Measurements from ENCODE around the gene LCN12.

LCN12 gene

GRCh38 chr9:136917902-136918301 is 34.2 kb upstream of the LCN12 start:
- H3K27ac ChIP-seq (ENCODE audit: low read depth, low read length, severe bottlenecking): no peak overlapping the region
- WGBS, 2 experiments (ENCODE audit: insufficient coverage in 2 of 2): 90 to 98% methylated on average over 8 to 11 of the region's 11 CpGs
- no peaks in the 10 kb centered on the region for H3K9me3 ChIP-seq (ENCODE audit: control insufficient read depth, low read length)
- H3K36me3 ChIP-seq (ENCODE audit: control insufficient read depth, insufficient read depth, low read length): peaks cover 86% of the 10 kb centered on the region
- H3K4me3 ChIP-seq (ENCODE audit: extremely low read depth, insufficient read depth, low read length, poor library complexity, severe bottlenecking): no peak overlapping the region
- no peaks in the 10 kb centered on the region for H3K4me1 ChIP-seq (ENCODE audit: control insufficient read depth, insufficient read depth, low read length, poor library complexity, severe bottlenecking)

GRCh38 chr9:136920069-136920468 is 32.0 kb upstream of the LCN12 start:
- 95 to 98% methylated on average over 10 to 13 of the region's 15 CpGs for WGBS, 2 experiments (ENCODE audit: insufficient coverage in 2 of 2)
- Histone ChIP-seq H3K4me1 (ENCODE audit: control insufficient read depth, insufficient read depth, low read length, poor library complexity, severe bottlenecking) (no peaks in the 10 kb centered on the region), H3K36me3 (ENCODE audit: control insufficient read depth, insufficient read depth, low read length) (peaks cover 82% of the 10 kb centered on the region), H3K4me3 (ENCODE audit: extremely low read depth, insufficient read depth, low read length, poor library complexity, severe bottlenecking) (no peak overlapping the region), H3K9me3 (ENCODE audit: control insufficient read depth, low read length) (no peaks in the 10 kb centered on the region), H3K27ac (ENCODE audit: low read depth, low read length, severe bottlenecking) (no peak overlapping the region)

GRCh38 chr9:136920734-136921231 is 31.3 kb upstream of the LCN12 start:
- H3K9me3 ChIP-seq (ENCODE audit: control insufficient read depth, low read length): no peaks in the 10 kb centered on the region
- H3K4me1 ChIP-seq (ENCODE audit: control insufficient read depth, insufficient read depth, low read length, poor library complexity, severe bottlenecking): no peaks in the 10 kb centered on the region
- H3K4me3 ChIP-seq (ENCODE audit: extremely low read depth, insufficient read depth, low read length, poor library complexity, severe bottlenecking): no peak overlapping the region
- H3K36me3 ChIP-seq (ENCODE audit: control insufficient read depth, insufficient read depth, low read length): peaks cover 84% of the 10 kb centered on the region
- 94% methylated on average over 12 to 14 of the region's 14 CpGs for WGBS, 2 experiments (ENCODE audit: insufficient coverage in 2 of 2)
- no peak overlapping the region for H3K27ac ChIP-seq (ENCODE audit: low read depth, low read length, severe bottlenecking)

- peaks cover 84% of the 10 kb centered on the region for H3K36me3 ChIP-seq (ENCODE audit: control insufficient read depth, insufficient read depth, low read length)
- WGBS, 2 experiments (ENCODE audit: insufficient coverage in 2 of 2): 95 to 99% methylated on average over 4 to 9 of the region's 11 CpGs
- no peak overlapping the region for H3K27ac ChIP-seq (ENCODE audit: low read depth, low read length, severe bottlenecking)
- no peaks in the 10 kb centered on the region for H3K4me1 ChIP-seq (ENCODE audit: control insufficient read depth, insufficient read depth, low read length, poor library complexity, severe bottlenecking)
- H3K9me3 ChIP-seq (ENCODE audit: control insufficient read depth, low read length): no peaks in the 10 kb centered on the region
- H3K4me3 ChIP-seq (ENCODE audit: extremely low read depth, insufficient read depth, low read length, poor library complexity, severe bottlenecking): no peak overlapping the region
These were observed 30.8 kb upstream of the LCN12 start for GRCh38 chr9:136921307-136921706.

- Histone ChIP-seq H3K4me3 (ENCODE audit: extremely low read depth, insufficient read depth, low read length, poor library complexity, severe bottlenecking) (no peak overlapping the region), H3K36me3 (ENCODE audit: control insufficient read depth, insufficient read depth, low read length) (peaks cover 84% of the 10 kb centered on the region), H3K27ac (ENCODE audit: low read depth, low read length, severe bottlenecking) (no peak overlapping the region), H3K9me3 (ENCODE audit: control insufficient read depth, low read length) (no peaks in the 10 kb centered on the region), H3K4me1 (ENCODE audit: control insufficient read depth, insufficient read depth, low read length, poor library complexity, severe bottlenecking) (no peaks in the 10 kb centered on the region)
- WGBS, 2 experiments (ENCODE audit: insufficient coverage in 2 of 2): 93 to 95% methylated on average over 6 to 7 of the region's 10 CpGs
These were observed 30.4 kb upstream of the LCN12 start for GRCh38 chr9:136921718-136922117.

- no peak overlapping the region for H3K27ac ChIP-seq (ENCODE audit: low read depth, low read length, severe bottlenecking)
- no peaks in the 10 kb centered on the region for H3K4me1 ChIP-seq (ENCODE audit: control insufficient read depth, insufficient read depth, low read length, poor library complexity, severe bottlenecking)
- 94 to 95% methylated on average over 8 to 18 of the region's 19 CpGs for WGBS, 2 experiments (ENCODE audit: insufficient coverage in 2 of 2)
- H3K36me3 ChIP-seq (ENCODE audit: control insufficient read depth, insufficient read depth, low read length): peaks cover 83% of the 10 kb centered on the region
- H3K4me3 ChIP-seq (ENCODE audit: extremely low read depth, insufficient read depth, low read length, poor library complexity, severe bottlenecking): no peak overlapping the region
- H3K9me3 ChIP-seq (ENCODE audit: control insufficient read depth, low read length): no peaks in the 10 kb centered on the region
These were observed 29.5 kb upstream of the LCN12 start for GRCh38 chr9:136922540-136922939.

GRCh38 chr9:136923881-136924280 is 28.2 kb upstream of the LCN12 start:
- Histone ChIP-seq H3K36me3 (ENCODE audit: control insufficient read depth, insufficient read depth, low read length) (peaks cover 85% of the 10 kb centered on the region), H3K4me1 (ENCODE audit: control insufficient read depth, insufficient read depth, low read length, poor library complexity, severe bottlenecking) (no peaks in the 10 kb centered on the region), H3K9me3 (ENCODE audit: control insufficient read depth, low read length) (no peaks in the 10 kb centered on the region), H3K27ac (ENCODE audit: low read depth, low read length, severe bottlenecking) (no peak overlapping the region), H3K4me3 (ENCODE audit: extremely low read depth, insufficient read depth, low read length, poor library complexity, severe bottlenecking) (no peak overlapping the region)
- 95 to 99% methylated on average over 10 to 19 of the region's 19 CpGs for WGBS, 2 experiments (ENCODE audit: insufficient coverage in 2 of 2)

GRCh38 chr9:136925414-136926153 is 26.5 kb upstream of the LCN12 start:
- Histone ChIP-seq H3K9me3 (ENCODE audit: control insufficient read depth, low read length) (no peaks in the 10 kb centered on the region), H3K27ac (ENCODE audit: low read depth, low read length, severe bottlenecking) (no peak overlapping the region), H3K36me3 (ENCODE audit: control insufficient read depth, insufficient read depth, low read length) (peaks cover 84% of the 10 kb centered on the region), H3K4me3 (ENCODE audit: extremely low read depth, insufficient read depth, low read length, poor library complexity, severe bottlenecking) (no peak overlapping the region), H3K4me1 (ENCODE audit: control insufficient read depth, insufficient read depth, low read length, poor library complexity, severe bottlenecking) (no peaks in the 10 kb centered on the region)
- WGBS, 2 experiments (ENCODE audit: insufficient coverage in 2 of 2): 93 to 95% methylated on average over 30 of the region's 33 CpGs

- H3K36me3 ChIP-seq (ENCODE audit: control insufficient read depth, insufficient read depth, low read length): peaks cover 82% of the 10 kb centered on the region
- H3K4me1 ChIP-seq (ENCODE audit: control insufficient read depth, insufficient read depth, low read length, poor library complexity, severe bottlenecking): no peaks in the 10 kb centered on the region
- no peak overlapping the region for H3K27ac ChIP-seq (ENCODE audit: low read depth, low read length, severe bottlenecking)
- H3K4me3 ChIP-seq (ENCODE audit: extremely low read depth, insufficient read depth, low read length, poor library complexity, severe bottlenecking): no peak overlapping the region
- WGBS, 2 experiments (ENCODE audit: insufficient coverage in 2 of 2): 97 to 98% methylated on average over 9 of the region's 9 CpGs
- H3K9me3 ChIP-seq (ENCODE audit: control insufficient read depth, low read length): no peaks in the 10 kb centered on the region
These were observed 25.8 kb upstream of the LCN12 start for GRCh38 chr9:136926154-136926704.

GRCh38 chr9:136926749-136927148 is 25.3 kb upstream of the LCN12 start:
- WGBS, 2 experiments (ENCODE audit: insufficient coverage in 2 of 2): 96 to 97% methylated on average over 12 to 13 of the region's 13 CpGs
- no peaks in the 10 kb centered on the region for H3K4me1 ChIP-seq (ENCODE audit: control insufficient read depth, insufficient read depth, low read length, poor library complexity, severe bottlenecking)
- H3K36me3 ChIP-seq (ENCODE audit: control insufficient read depth, insufficient read depth, low read length): peaks cover 82% of the 10 kb centered on the region
- H3K27ac ChIP-seq (ENCODE audit: low read depth, low read length, severe bottlenecking): no peak overlapping the region
- H3K4me3 ChIP-seq (ENCODE audit: extremely low read depth, insufficient read depth, low read length, poor library complexity, severe bottlenecking): no peak overlapping the region
- H3K9me3 ChIP-seq (ENCODE audit: control insufficient read depth, low read length): no peaks in the 10 kb centered on the region
